ENCODE data around the gene SMARCC2.

DNA sequence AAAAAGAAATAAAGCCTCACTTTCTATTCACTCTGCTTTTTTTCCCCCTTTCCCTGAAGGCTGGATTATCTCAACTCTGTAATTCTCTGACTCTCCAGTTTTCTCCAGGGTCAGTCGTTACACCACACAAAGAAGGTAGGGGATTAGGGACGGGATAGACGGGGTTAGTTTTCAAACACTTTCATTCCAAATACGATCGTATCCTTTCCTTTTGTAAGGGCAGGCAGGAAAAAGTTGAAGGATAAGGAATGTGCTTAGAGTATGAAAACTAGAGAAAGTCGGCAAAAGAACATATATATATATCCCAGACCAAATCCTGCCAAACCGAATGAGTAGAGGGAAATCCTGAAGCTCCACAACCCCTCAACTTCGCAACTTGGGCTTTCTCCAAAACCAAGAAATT, 61.8 kb downstream of the SMARCC2 start:
- TF ChIP-seq, protein P1, sequence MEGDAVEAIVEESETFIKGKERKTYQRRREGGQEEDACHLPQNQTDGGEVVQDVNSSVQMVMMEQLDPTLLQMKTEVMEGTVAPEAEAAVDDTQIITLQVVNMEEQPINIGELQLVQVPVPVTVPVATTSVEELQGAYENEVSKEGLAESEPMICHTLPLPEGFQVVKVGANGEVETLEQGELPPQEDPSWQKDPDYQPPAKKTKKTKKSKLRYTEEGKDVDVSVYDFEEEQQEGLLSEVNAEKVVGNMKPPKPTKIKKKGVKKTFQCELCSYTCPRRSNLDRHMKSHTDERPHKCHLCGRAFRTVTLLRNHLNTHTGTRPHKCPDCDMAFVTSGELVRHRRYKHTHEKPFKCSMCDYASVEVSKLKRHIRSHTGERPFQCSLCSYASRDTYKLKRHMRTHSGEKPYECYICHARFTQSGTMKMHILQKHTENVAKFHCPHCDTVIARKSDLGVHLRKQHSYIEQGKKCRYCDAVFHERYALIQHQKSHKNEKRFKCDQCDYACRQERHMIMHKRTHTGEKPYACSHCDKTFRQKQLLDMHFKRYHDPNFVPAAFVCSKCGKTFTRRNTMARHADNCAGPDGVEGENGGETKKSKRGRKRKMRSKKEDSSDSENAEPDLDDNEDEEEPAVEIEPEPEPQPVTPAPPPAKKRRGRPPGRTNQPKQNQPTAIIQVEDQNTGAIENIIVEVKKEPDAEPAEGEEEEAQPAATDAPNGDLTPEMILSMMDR (conservative IDR thresholded peaks at IDR 0.05; ENCODE audit: low read length): no peak
- no peak for TF ChIP-seq EZH2phosphoT487 (IDR thresholded peaks at IDR 0.05; ENCODE audit: borderline replicate concordance, low read depth, low read length)
